Ovary (tissue), 9 donors: ENCODE measurements around the gene PINK1. TPM values are rescaled to one million over a fixed set of nuclear protein-coding genes. Genes with fewer than 3 reads are reported as not detected.

Experiments
- DNase-seq, 5 donors: peaks; one replicate each; pipeline ENCODE4 v3.0.0-alpha.2; 2019 to 2020
- H3K27ac ChIP-seq, 2 donors: fragments of 200-600 bp; one replicate each; pipeline versions ENCODE4 v1.5.1 to v1.8.0; 2019 to 2022
- H3K27me3 ChIP-seq: fragments of 200-600 bp; one replicate; pipeline ENCODE4 v1.8.0; 2022
- H3K36me3 ChIP-seq: fragments of 200-600 bp; sonication (generic); one replicate; pipeline ENCODE4 v1.5.1; 2019
- H3K4me1 ChIP-seq: one replicate; pipeline ENCODE4 v1.8.1; 2013; ENCODE audit warnings: mild to moderate bottlenecking, moderate library complexity; ENCODE audit not compliant: insufficient read depth
- H3K4me3 ChIP-seq: fragments of 200-600 bp; sonication (generic); one replicate; pipeline ENCODE4 v1.5.1; 2017
- H3K9me3 ChIP-seq, 2 donors: fragments of 200-600 bp in 1 of 2; sonication (generic) in 1 of 2; one replicate each; pipeline versions ENCODE4 v1.5.1 to v1.8.1; 2013 to 2019; ENCODE audit warnings: mild to moderate bottlenecking in 1 of 2, moderate library complexity in 1 of 2
- CTCF ChIP-seq, 3 donors: fragments of 450-650 bp in 2 of 3; fragments of 200-600 bp in 1 of 3; IDR thresholded peaks; one replicate each; pipeline versions ENCODE4 v1.5.1 to v1.8.0; 2016 to 2022; ENCODE audit warnings: antibody characterized with exemption in 3 of 3, mild to moderate bottlenecking in 1 of 3
- EP300 ChIP-seq: sonication (generic); formaldehyde crosslinking; IDR thresholded peaks from one replicate; pipeline ENCODE4 v1.6.1; 2017; ENCODE audit warnings: antibody characterized with exemption
- POLR2A ChIP-seq: fragments of 450-650 bp; IDR thresholded peaks from one replicate; pipeline ENCODE4 v1.6.1; 2017; ENCODE audit warnings: antibody characterized with exemption, mild to moderate bottlenecking, moderate library complexity
- WGBS, 3 donors: extraction: QIAGEN DNeasy Blood & Tissue Kit in 1 of 3; methylation state at CpG; one replicate each; pipeline versions ENCODE4 v1.1.5 to v1.1.7; 2013 to 2017; 5-methylcytosine and 5-hydroxymethylcytosine counted together
- intact Hi-C, 4 donors: fragments of 100-400 bp; cut with DNase I; formaldehyde crosslinking; loops; one replicate each; pipeline versions ENCODE4 v1.11.0 to v1.15.1; 2022 to 2023
- polyA plus RNA-seq, 2 donors: library from polyadenylated mRNA; stranded (reverse); fragments of 200-250 nt in 1 of 2; fragments of 350-450 nt in 1 of 2; fragmentation: Illumina TruSeq in 1 of 2; extraction: RNeasy Lipid Tissue Mini Kit (QIAGEN cat#74804) in 1 of 2; gene quantifications; one replicate each; pipeline ENCODE4 v1.2.3, GENCODE V29; 2013 to 2014
- total RNA-seq, 7 donors: library from RNA; depleted of rRNA in 2 of 7; stranded (reverse); fragments of >200 nt in 2 of 7; fragmentation: NEBNext Ultra II Directional in 3 of 7; extraction: Animal tissue kit (Norgen Biotek cat#: 25700) in 3 of 7; gene quantifications; one replicate each; pipeline versions ENCODE4 v1.1.0 to v1.2.4, GENCODE V29; 2016 to 2023
- donor health status: DM: no; HTN: no; CAD: no; lungs with moderate emphysema.
- donor health status: DM: no; HTN: no; CAD: no.
- donor health status: Bipolar disorder and iron deficiency.
- donor health status: DM: yes; HTN: yes; CAD: no.
- donor health status: DM: no; HTN: no; CAD: no.
- donor health status: DM: yes; HTN: yes; CAD: no.

The PINK1 gene
- total and polyA plus RNA-seq, 9 donors: 40.8 to 70.5 (median 60.0) TPM

- no peak for TF ChIP-seq POLR2A
- TF ChIP-seq EP300: no peak
- no peak for TF ChIP-seq CTCF (IDR thresholded peaks at IDR 0.05)
- no peaks in the 10 kb centered on the region for H3K9me3 ChIP-seq
- H3K27me3 ChIP-seq: no peaks in the 10 kb centered on the region
- DNase-seq: peak in 1 of 5 donors; percentile 57
- WGBS, 3 donors: 61 to 74% (median 66%) methylated on average over 20 of the region's 20 CpGs
- H3K4me1 ChIP-seq: no peaks in the 10 kb centered on the region
- no peak overlapping the region for H3K4me3 ChIP-seq
- intact Hi-C loops: no loop called here
- no peak overlapping the region for H3K27ac ChIP-seq
- peaks cover 3% of the 10 kb centered on the region for H3K36me3 ChIP-seq
These were observed 20.9 kb downstream of the PINK1 start for GRCh38 chr1:20654104-20654690.

- Histone ChIP-seq H3K27ac (no peak overlapping the region), H3K4me1 (peaks cover 6% of the 10 kb centered on the region), H3K4me3 (no peak overlapping the region), H3K9me3 (no peaks in the 10 kb centered on the region), H3K36me3 (peaks cover 3% of the 10 kb centered on the region), H3K27me3 (no peaks in the 10 kb centered on the region)
- TF ChIP-seq POLR2A (no peak), EP300 (no peak), CTCF (IDR thresholded peaks at IDR 0.05) (no peak)
- intact Hi-C loops: no loop called here
- no peak for DNase-seq
- WGBS, 3 donors: 84 to 87% (median 85%) methylated on average over 12 of the region's 12 CpGs
These were observed 23.8 kb downstream of the PINK1 start for GRCh38 chr1:20657024-20657423.

- 65 to 76% (median 66%) methylated on average over 16 of the region's 16 CpGs for WGBS, 3 donors
- Histone ChIP-seq H3K4me3 (no peak overlapping the region), H3K4me1 (peaks cover 10% of the 10 kb centered on the region), H3K9me3 (no peaks in the 10 kb centered on the region), H3K27me3 (no peaks in the 10 kb centered on the region), H3K27ac (no peak overlapping the region), H3K36me3 (peaks cover 3% of the 10 kb centered on the region)
- TF ChIP-seq CTCF (IDR thresholded peaks at IDR 0.05): no peak
- TF ChIP-seq EP300: no peak
- DNase-seq: no peak
- intact Hi-C loops: no loop called here
These were observed 25.1 kb downstream of the PINK1 start for GRCh38 chr1:20658166-20658915.

- TF ChIP-seq CTCF (IDR thresholded peaks at IDR 0.05) (no peak), EP300 (no peak), POLR2A (no peak)
- no peak for DNase-seq
- Histone ChIP-seq H3K27me3 (no peaks in the 10 kb centered on the region), H3K9me3 (no peaks in the 10 kb centered on the region), H3K4me3 (peak overlapping the region; percentile 65), H3K4me1 (peaks cover 10% of the 10 kb centered on the region), H3K27ac (peak overlapping the region in 1 of 2 donors; percentile 47), H3K36me3 (no peaks in the 10 kb centered on the region)
- WGBS, 3 donors: 10 to 21% (median 15%) methylated on average over 3 of the region's 3 CpGs
- intact Hi-C loops: no loop called here
These were observed 27.1 kb downstream of the PINK1 start for GRCh38 chr1:20660363-20660762.
